Measurements from ENCODE around the gene SH3RF1. TPM values are rescaled to one million over a fixed set of nuclear protein-coding genes. Genes with fewer than 3 reads are reported as not detected.

Gene SH3RF1
- total RNA-seq, 1 donor from 2014 or later: 18.6 TPM

DNA sequence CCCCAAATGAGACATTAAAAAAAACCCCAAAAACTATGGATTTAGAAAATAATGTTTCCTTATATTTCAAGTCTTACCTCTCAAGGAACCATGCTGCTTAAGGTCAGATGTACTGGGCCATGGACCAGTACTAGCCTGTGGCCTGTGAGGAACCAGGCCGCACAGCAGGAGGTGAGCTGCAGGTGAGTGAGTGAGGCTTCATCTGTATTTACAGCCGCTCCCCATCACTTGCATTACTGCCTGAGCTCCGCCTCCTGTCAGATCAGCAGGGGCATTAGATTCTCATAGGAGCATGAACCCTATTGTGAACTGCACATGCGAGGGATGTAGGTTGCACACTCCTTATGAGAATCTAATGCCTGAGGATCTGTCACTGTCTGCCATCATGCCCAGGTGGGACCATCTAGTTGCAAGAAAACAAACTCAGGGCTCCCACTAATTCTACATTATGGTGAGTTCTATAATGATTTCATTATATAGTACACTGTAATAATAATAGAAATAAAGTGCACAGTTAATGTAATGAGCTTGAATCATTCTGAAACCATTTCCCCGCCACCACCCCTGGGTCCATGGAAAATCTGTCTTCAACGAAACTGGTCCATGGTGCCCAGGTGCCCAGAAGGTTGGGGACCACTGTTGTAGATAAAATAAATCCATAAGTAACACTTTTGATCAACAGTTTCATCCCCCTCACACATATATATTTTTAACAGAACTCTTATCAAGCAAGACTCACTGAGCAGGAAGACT lies 155.4 kb downstream of the SH3RF1 start:
- Mint-ChIP-seq H3K9me3 (no peaks in the 10 kb centered on the region), H3K27ac (ENCODE audit: unreplicated experiment) (no peak overlapping the region), H3K4me1 (no peaks in the 10 kb centered on the region), H3K4me3 (no peak overlapping the region), H3K27me3 (ENCODE audit: low read depth) (no peaks in the 10 kb centered on the region), H3K36me3 (ENCODE audit: low read depth) (peaks cover 23% of the 10 kb centered on the region)
- TF ChIP-seq, protein P1, sequence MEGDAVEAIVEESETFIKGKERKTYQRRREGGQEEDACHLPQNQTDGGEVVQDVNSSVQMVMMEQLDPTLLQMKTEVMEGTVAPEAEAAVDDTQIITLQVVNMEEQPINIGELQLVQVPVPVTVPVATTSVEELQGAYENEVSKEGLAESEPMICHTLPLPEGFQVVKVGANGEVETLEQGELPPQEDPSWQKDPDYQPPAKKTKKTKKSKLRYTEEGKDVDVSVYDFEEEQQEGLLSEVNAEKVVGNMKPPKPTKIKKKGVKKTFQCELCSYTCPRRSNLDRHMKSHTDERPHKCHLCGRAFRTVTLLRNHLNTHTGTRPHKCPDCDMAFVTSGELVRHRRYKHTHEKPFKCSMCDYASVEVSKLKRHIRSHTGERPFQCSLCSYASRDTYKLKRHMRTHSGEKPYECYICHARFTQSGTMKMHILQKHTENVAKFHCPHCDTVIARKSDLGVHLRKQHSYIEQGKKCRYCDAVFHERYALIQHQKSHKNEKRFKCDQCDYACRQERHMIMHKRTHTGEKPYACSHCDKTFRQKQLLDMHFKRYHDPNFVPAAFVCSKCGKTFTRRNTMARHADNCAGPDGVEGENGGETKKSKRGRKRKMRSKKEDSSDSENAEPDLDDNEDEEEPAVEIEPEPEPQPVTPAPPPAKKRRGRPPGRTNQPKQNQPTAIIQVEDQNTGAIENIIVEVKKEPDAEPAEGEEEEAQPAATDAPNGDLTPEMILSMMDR (conservative IDR thresholded peaks at IDR 0.05): no peak
- no peak for DNase-seq (ENCODE audit: low read depth, low spot score)

DNA sequence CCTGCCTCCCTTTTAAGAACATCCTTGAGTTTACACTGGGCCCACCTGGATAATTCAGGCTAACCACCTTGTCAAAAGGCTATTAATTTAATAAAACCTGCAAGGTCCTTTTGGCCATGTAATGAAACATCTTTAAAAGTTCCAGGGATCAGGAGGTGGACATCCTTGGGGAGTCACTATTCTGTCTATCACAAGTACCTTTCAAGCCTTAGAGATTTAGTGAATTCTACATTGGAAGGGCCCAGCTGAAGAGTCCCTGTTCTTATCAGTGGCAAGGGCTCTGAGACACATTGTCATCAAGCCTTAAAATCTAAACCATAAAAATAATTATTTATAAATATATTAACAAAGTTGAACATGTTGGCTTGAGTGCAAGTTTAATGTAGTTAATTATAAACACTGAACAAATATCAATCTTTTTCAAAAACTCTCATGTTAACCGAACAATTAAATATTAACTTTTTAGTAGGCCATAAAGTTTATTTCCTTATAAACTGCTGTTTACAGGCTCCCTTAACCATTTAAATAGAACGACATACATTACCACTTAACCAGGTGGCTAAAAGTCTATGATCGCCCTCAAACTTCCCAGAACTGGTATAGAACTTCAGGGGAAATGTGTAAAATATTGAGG lies 156.3 kb downstream of the SH3RF1 start:
- H3K4me1 Mint-ChIP-seq: no peaks in the 10 kb centered on the region
- no peaks in the 10 kb centered on the region for H3K9me3 Mint-ChIP-seq
- peaks cover 23% of the 10 kb centered on the region for H3K36me3 Mint-ChIP-seq (ENCODE audit: low read depth)
- H3K27me3 Mint-ChIP-seq (ENCODE audit: low read depth): no peaks in the 10 kb centered on the region
- no peak for DNase-seq (ENCODE audit: low read depth, low spot score)
- no peak overlapping the region for H3K27ac Mint-ChIP-seq (ENCODE audit: unreplicated experiment)
- H3K4me3 Mint-ChIP-seq: no peak overlapping the region
- TF ChIP-seq, protein P1 (conservative IDR thresholded peaks at IDR 0.05): no peak

DNA sequence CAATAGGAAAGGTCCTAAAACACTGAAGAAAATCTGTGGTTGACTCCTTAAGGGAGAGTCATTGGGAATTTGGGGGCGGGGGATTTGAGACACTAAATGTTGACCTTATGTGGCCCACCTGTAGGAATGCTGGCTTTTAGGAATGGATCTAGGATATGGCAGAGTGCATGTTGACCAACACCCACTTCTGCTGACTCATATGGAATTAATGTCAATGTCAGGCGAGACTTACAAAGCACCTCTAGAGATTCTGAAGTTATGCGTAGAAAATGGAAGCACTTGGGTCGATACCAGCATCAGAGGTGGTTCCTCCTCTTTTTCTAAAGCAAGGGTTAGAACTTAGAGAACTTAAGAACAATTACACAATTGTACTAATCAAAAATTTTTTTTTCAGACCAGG lies 160.1 kb downstream of the SH3RF1 start:
- Mint-ChIP-seq H3K27me3 (ENCODE audit: low read depth) (no peaks in the 10 kb centered on the region), H3K9me3 (no peaks in the 10 kb centered on the region), H3K4me3 (no peak overlapping the region), H3K27ac (ENCODE audit: unreplicated experiment) (no peak overlapping the region), H3K36me3 (ENCODE audit: low read depth) (peaks cover 21% of the 10 kb centered on the region), H3K4me1 (no peaks in the 10 kb centered on the region)
- TF ChIP-seq, protein P1 (conservative IDR thresholded peaks at IDR 0.05): no peak
- DNase-seq (ENCODE audit: low read depth, low spot score): no peak

DNA sequence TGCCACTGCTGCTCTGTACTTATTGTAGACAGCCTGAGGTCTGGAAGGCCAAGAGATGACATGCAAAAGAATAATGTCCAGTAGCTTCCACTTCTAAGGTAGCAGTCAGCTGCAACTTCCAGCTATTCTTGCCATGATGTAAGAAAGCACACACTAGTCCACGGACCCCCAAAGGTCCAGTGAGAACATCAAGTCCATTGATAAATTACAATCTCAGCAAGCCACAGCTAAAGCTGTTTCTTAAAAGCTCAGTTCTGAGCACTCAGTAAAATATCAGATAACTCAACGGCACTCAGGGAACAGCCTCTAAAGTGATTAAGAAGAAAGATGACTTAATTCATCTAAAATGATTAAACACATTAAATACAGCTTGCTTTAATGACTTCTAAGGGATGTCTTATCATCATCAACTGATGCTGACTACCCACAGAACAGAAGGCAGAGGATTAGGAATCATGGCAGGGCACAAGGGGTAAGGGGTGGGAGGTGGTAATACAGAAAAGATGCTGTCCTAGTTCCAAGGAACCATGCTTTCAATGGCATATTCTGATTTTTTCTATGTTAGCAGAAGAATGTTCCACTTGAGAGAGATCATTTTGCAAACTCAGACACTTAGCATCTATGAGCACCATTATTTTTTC lies 161.6 kb downstream of the SH3RF1 start:
- H3K36me3 Mint-ChIP-seq (ENCODE audit: low read depth): peaks cover 21% of the 10 kb centered on the region
- H3K27ac Mint-ChIP-seq (ENCODE audit: unreplicated experiment): peak overlapping the region; percentile 65
- TF ChIP-seq, protein P1 (conservative IDR thresholded peaks at IDR 0.05): no peak
- DNase-seq (ENCODE audit: low read depth, low spot score): no peak
- H3K4me3 Mint-ChIP-seq: no peak overlapping the region
- H3K4me1 Mint-ChIP-seq: peaks cover under 1% of the 10 kb centered on the region
- H3K27me3 Mint-ChIP-seq (ENCODE audit: low read depth): no peaks in the 10 kb centered on the region
- H3K9me3 Mint-ChIP-seq: no peaks in the 10 kb centered on the region

DNA sequence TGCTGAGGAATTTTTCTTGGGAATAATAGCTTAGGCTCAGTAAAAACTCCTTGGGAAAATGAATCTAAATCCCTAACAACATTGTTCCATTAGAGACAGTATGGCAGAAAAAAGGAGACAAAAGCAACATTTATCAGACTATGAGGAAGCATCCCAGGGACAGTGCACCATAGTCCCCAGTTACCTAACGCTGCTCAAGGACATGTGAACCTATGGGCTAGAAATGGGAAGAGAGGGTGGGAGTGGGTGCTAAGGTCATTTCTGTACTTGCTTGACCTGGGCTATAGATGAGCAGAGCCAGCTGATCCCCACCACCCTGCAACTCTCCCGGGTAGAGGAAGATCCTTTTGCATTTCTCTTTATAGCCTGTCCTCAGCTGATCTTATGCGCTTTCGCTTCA lies 162.5 kb downstream of the SH3RF1 start:
- TF ChIP-seq, protein P1 (conservative IDR thresholded peaks at IDR 0.05): no peak
- Mint-ChIP-seq H3K4me3 (no peak overlapping the region), H3K9me3 (no peaks in the 10 kb centered on the region), H3K36me3 (ENCODE audit: low read depth) (peaks cover 16% of the 10 kb centered on the region), H3K27ac (ENCODE audit: unreplicated experiment) (no peak overlapping the region), H3K27me3 (ENCODE audit: low read depth) (no peaks in the 10 kb centered on the region), H3K4me1 (peaks cover 5% of the 10 kb centered on the region)
- no peak for DNase-seq (ENCODE audit: low read depth, low spot score)
